Limb (tissue), 2 donors: ENCODE results near the gene EID1.
"Not testable (repeated sequence)": the region's sequence is repeated elsewhere in the genome, so short reads cannot be mapped to it uniquely, and the experiment has no call there.

Source experiments
- DNase-seq, 2 donors: peaks; one replicate each; pipeline ENCODE4 v3.0.0-alpha.2; 2016; ENCODE audit errors: extremely low spot score in 2 of 2

Gene EID1

GRCh38 chr15:48909313-48909712, 31.4 kb downstream of the EID1 start:
- not testable (repeated sequence) for DNase-seq

GRCh38 chr15:48910554-48910953, 32.6 kb downstream of the EID1 start:
- DNase-seq: not testable (repeated sequence)

GRCh38 chr15:48913141-48913540, 35.2 kb downstream of the EID1 start:
- DNase-seq: no peak

- DNase-seq: no peak
These were observed 36.8 kb downstream of the EID1 start for GRCh38 chr15:48914717-48915116.

GRCh38 chr15:48915861-48916260, 37.9 kb downstream of the EID1 start:
- DNase-seq: no peak

- DNase-seq: no peak
These were observed 38.8 kb downstream of the EID1 start for GRCh38 chr15:48916721-48917120.

- no peak for DNase-seq
These were observed 44.1 kb downstream of the EID1 start for GRCh38 chr15:48922046-48922445.

GRCh38 chr15:48924528-48925393, 46.8 kb downstream of the EID1 start:
- no peak for DNase-seq

GRCh38 chr15:48925714-48926223, 47.8 kb downstream of the EID1 start:
- DNase-seq: no peak

GRCh38 chr15:48928877-48929538, 51.1 kb downstream of the EID1 start:
- DNase-seq: no peak

GRCh38 chr15:48929661-48930060, 51.7 kb downstream of the EID1 start:
- DNase-seq: no peak
